ENCODE results near the gene PEDS1.
"Not testable (repeated sequence)": the region's sequence is repeated elsewhere in the genome, so short reads cannot be mapped to it uniquely, and the experiment has no call there.

PEDS1 gene

GRCh38 chr20:50112512-50113419 is 40.8 kb downstream of the PEDS1 start, which contains the start of gene UBE2V1:
UBE2V1 (minus strand) TSS chr20:50113150; CDS start chr20:50113128, 22 bp downstream.
- DNase-seq (ENCODE audit: low read depth): peak; percentile 83

DNA sequence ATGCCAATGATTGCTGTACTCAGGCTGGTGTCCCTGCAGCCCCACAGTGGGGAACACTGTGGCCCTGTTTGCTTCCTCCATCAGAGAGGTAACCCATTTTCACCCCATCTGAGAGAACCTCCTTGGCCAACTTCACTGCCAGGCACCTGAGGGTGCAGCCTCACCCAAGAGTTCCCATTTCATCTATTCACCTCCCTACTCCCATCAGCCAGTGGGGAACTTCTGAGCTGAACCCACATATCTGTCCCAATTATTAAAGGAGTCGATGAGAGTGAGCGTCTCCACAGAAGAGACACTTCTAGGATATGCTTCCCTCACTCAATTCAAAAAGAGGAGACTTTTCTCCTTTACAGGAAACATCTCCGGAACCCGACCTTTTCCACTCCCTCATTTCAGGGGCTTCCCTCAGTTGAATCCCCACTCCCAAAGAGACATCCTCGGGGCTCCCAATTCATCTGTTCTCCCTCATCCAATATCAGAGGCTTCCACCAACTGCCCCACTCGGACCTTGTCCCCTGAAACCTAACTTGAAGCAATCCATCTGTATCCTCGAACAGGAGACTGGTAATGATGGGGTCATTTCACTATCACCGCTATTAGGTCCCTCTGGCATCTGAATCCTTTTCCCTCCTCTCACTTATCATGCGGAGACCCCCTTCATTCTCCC is 41.6 kb downstream of the PEDS1 start:
- DNase-seq (ENCODE audit: low read depth): no peak

- no peak for DNase-seq (ENCODE audit: low read depth)
Measured at GRCh38 chr20:50111120-50111828, 42.2 kb downstream of the PEDS1 start.

DNA sequence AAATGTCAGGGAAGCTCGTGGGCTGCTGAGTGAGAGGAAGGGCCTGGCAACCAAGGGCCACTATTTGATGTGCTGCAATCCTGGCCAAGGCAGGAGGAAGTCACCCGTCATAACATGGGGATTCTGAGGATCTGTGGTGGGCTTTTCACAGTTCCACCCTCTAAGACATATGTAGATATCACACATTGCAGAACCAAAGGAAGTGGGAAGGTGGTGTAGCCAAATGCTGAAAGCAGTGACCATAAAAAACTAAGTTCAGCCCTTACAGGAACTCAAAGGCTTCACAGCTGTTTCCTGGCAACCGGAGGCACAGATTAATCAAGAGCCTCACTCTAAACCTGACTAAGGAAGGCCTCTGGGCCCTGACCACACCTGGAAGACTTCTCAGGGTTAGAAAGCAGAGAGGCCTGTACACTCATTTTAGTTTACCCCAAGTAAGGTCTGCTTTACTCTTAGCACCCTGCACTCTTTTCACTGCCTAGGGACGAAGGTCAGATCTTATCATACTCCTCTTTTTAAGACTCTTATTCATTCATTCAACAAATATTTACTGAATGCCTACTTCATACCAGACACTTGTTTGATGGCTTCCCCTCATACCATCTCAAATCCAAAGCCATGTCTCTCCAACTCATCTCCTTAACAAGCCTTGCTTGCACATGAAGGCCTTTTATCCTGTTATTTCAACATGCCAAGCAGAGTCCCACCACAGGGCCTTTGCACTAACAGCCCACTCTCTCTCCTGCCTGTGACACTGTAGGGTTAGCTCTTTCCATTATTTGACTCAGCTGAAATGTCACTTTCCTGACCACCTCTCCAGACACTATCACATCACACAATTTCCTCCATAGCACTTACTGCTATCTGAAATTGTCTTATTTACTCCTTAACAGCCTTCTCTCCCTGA is 43.1 kb downstream of the PEDS1 start:
- DNase-seq (ENCODE audit: low read depth): no peak

DNA sequence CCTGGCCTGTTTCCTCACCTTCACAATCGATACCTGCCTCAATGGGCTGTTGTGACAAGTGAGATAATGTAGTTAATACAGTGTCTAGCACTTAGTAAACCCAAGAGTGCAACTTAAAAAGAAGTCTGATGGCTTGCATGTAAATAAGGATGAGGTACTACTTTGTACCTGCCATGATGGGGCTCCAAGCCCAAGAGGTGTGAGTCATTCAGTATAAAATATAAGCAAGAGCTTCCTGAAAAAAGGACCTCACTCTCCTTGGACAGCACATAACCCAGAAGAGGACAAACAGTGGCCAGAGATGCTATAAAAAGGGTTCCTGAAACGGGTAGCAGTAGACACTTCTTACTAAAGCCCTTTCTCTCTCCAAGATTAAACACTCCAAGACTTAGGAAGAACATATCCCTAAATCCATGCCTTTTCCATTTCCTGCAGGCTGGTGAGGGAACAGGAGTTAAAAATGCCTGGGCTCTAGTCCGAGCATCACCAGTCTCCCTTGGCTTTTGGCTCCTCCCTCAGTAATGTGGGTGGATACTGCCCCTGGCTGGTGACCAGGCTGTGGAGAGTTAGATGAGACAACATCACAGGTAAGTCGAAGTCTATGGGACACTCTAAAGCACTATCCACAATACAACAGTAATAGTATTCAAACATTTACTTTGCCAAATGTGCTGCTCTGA is 44.8 kb downstream of the PEDS1 start:
- no peak for DNase-seq (ENCODE audit: low read depth)

- DNase-seq (ENCODE audit: low read depth): no peak
Measured at GRCh38 chr20:50107796-50108331, 45.7 kb downstream of the PEDS1 start.

GRCh38 chr20:50107086-50107660 is 46.4 kb downstream of the PEDS1 start:
- no peak for DNase-seq (ENCODE audit: low read depth)

DNA sequence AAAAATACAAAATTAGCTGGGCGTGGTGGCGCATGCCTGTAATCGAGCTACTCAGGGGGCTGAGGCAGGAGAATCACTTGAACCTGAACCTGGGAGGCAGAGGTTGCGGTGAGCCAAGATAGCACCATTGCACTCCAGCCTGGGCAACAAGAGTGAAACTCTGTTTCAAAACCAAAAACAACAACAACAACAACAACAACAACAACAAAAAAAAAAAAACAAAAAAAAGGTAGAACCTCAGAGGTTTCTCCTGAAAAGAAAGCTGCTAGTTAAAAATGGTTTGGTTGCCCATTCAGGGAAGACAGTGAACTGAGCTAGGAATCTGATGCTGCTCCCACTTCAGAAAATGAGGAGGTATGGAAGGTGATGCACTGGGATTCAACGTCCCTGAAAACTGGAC is 46.9 kb downstream of the PEDS1 start:
- DNase-seq (ENCODE audit: low read depth): not testable (repeated sequence)
